HG02981 (cell line): ENCODE results near the gene BDKRB1.

ENCODE experiments used
- ATAC-seq: cut with Tn5 transposase; IDR thresholded peaks from one replicate; pipeline ENCODE4 v1.9.1; 2021; ENCODE audit warnings: mild to moderate bottlenecking, moderate library complexity; ENCODE audit not compliant: unreplicated experiment

Gene BDKRB1

GRCh38 chr14:96260341-96260821 lies 4.4 kb downstream of the BDKRB1 start:
- ATAC-seq = no peak

GRCh38 chr14:96261053-96261452 lies 5.0 kb downstream of the BDKRB1 start:
- no peak for ATAC-seq

GRCh38 chr14:96261772-96262655 lies 6.0 kb downstream of the BDKRB1 start:
- no peak for ATAC-seq

GRCh38 chr14:96263347-96264199 lies 7.6 kb downstream of the BDKRB1 start:
- ATAC-seq = no peak

- no peak for ATAC-seq
Observed at GRCh38 chr14:96264200-96264553, 8.2 kb downstream of the BDKRB1 start.

- ATAC-seq = no peak
Observed at GRCh38 chr14:96264853-96265252, 8.8 kb downstream of the BDKRB1 start.

GRCh38 chr14:96265383-96266095 lies 9.5 kb downstream of the BDKRB1 start:
- no peak for ATAC-seq

GRCh38 chr14:96267336-96267735 lies 11.3 kb downstream of the BDKRB1 start:
- no peak for ATAC-seq

GRCh38 chr14:96267916-96268315 lies 11.9 kb downstream of the BDKRB1 start:
- no peak for ATAC-seq

GRCh38 chr14:96268431-96269358 lies 12.7 kb downstream of the BDKRB1 start:
- ATAC-seq = no peak

GRCh38 chr14:96269359-96269710 lies 13.3 kb downstream of the BDKRB1 start:
- ATAC-seq = no peak

- ATAC-seq = no peak
Observed at GRCh38 chr14:96270565-96271420, 14.8 kb downstream of the BDKRB1 start.

GRCh38 chr14:96271421-96271762 lies 15.4 kb downstream of the BDKRB1 start:
- no peak for ATAC-seq

GRCh38 chr14:96272777-96273473 lies 16.9 kb downstream of the BDKRB1 start:
- no peak for ATAC-seq

GRCh38 chr14:96273629-96274028 lies 17.6 kb downstream of the BDKRB1 start:
- no peak for ATAC-seq

GRCh38 chr14:96274122-96274521 lies 18.1 kb downstream of the BDKRB1 start:
- ATAC-seq = no peak

- ATAC-seq = no peak
Observed at GRCh38 chr14:96274543-96274942, 18.5 kb downstream of the BDKRB1 start.

GRCh38 chr14:96275177-96276112 lies 19.4 kb downstream of the BDKRB1 start:
- no peak for ATAC-seq
